ENCODE results near the gene RHEB.

The RHEB gene

GRCh38 chr7:151505836-151506468, 13.7 kb downstream of the RHEB start:
- TF ChIP-seq CTCF (IDR thresholded peaks at IDR 0.05; ENCODE audit: low read depth, low read length) = no peak
- TF ChIP-seq EZH2phosphoT487 (IDR thresholded peaks at IDR 0.05; ENCODE audit: low read depth) = no peak
- H3K79me2 ChIP-seq (ENCODE audit: low read length) = peaks cover 99% of the 10 kb centered on the region
- no peak overlapping the region for H3K4me3 ChIP-seq (ENCODE audit: low read length)
- H3K9ac ChIP-seq (ENCODE audit: low read length) = no peak overlapping the region
- no peaks in the 10 kb centered on the region for H3K27me3 ChIP-seq (ENCODE audit: low read depth, low read length)
- H3K4me1 ChIP-seq (ENCODE audit: low read length) = no peaks in the 10 kb centered on the region
- no peak overlapping the region for H3K27ac ChIP-seq (ENCODE audit: low read length)
- H4K20me1 ChIP-seq (ENCODE audit: insufficient read depth, low read length) = peaks cover 96% of the 10 kb centered on the region
- no peaks in the 10 kb centered on the region for H3K9me3 ChIP-seq (ENCODE audit: insufficient read depth, low read length)
- H3K36me3 ChIP-seq (replicated peaks; ENCODE audit: low read depth, low read length) = peaks cover 3% of the 10 kb centered on the region
- H3K4me2 ChIP-seq (ENCODE audit: low read length) = no peak overlapping the region
- H2AFZ ChIP-seq (ENCODE audit: low read depth, low read length) = no peak overlapping the region

- Histone ChIP-seq H4K20me1 (ENCODE audit: insufficient read depth, low read length) (peaks cover 96% of the 10 kb centered on the region), H3K79me2 (ENCODE audit: low read length) (peaks cover 99% of the 10 kb centered on the region), H3K4me3 (ENCODE audit: low read length) (no peak overlapping the region), H2AFZ (ENCODE audit: low read depth, low read length) (no peak overlapping the region), H3K4me1 (ENCODE audit: low read length) (no peaks in the 10 kb centered on the region), H3K27me3 (ENCODE audit: low read depth, low read length) (no peaks in the 10 kb centered on the region), H3K36me3 (replicated peaks; ENCODE audit: low read depth, low read length) (peaks cover 3% of the 10 kb centered on the region), H3K9ac (ENCODE audit: low read length) (no peak overlapping the region), H3K4me2 (ENCODE audit: low read length) (no peak overlapping the region), H3K9me3 (ENCODE audit: insufficient read depth, low read length) (no peaks in the 10 kb centered on the region), H3K27ac (ENCODE audit: low read length) (no peak overlapping the region)
- TF ChIP-seq EZH2phosphoT487 (IDR thresholded peaks at IDR 0.05; ENCODE audit: low read depth) (no peak), CTCF (IDR thresholded peaks at IDR 0.05; ENCODE audit: low read depth, low read length) (no peak)
Measured at GRCh38 chr7:151505433-151505832, 14.3 kb downstream of the RHEB start.

- TF ChIP-seq CTCF (IDR thresholded peaks at IDR 0.05; ENCODE audit: low read depth, low read length) (no peak), EZH2phosphoT487 (IDR thresholded peaks at IDR 0.05; ENCODE audit: low read depth) (no peak)
- peaks cover 96% of the 10 kb centered on the region for H4K20me1 ChIP-seq (ENCODE audit: insufficient read depth, low read length)
- no peak overlapping the region for H3K27ac ChIP-seq (ENCODE audit: low read length)
- no peaks in the 10 kb centered on the region for H3K9me3 ChIP-seq (ENCODE audit: insufficient read depth, low read length)
- no peak overlapping the region for H3K9ac ChIP-seq (ENCODE audit: low read length)
- H3K4me3 ChIP-seq (ENCODE audit: low read length) = no peak overlapping the region
- peaks cover 99% of the 10 kb centered on the region for H3K79me2 ChIP-seq (ENCODE audit: low read length)
- no peak overlapping the region for H2AFZ ChIP-seq (ENCODE audit: low read depth, low read length)
- no peaks in the 10 kb centered on the region for H3K27me3 ChIP-seq (ENCODE audit: low read depth, low read length)
- no peak overlapping the region for H3K4me2 ChIP-seq (ENCODE audit: low read length)
- H3K36me3 ChIP-seq (replicated peaks; ENCODE audit: low read depth, low read length) = peaks cover 3% of the 10 kb centered on the region
- no peaks in the 10 kb centered on the region for H3K4me1 ChIP-seq (ENCODE audit: low read length)
Measured at GRCh38 chr7:151504715-151505326, 14.9 kb downstream of the RHEB start.

- Histone ChIP-seq H3K36me3 (replicated peaks; ENCODE audit: low read depth, low read length) (peaks cover 3% of the 10 kb centered on the region), H2AFZ (ENCODE audit: low read depth, low read length) (no peak overlapping the region), H3K79me2 (ENCODE audit: low read length) (peaks cover 99% of the 10 kb centered on the region), H3K4me1 (ENCODE audit: low read length) (no peaks in the 10 kb centered on the region), H3K9me3 (ENCODE audit: insufficient read depth, low read length) (no peaks in the 10 kb centered on the region), H4K20me1 (ENCODE audit: insufficient read depth, low read length) (peaks cover 96% of the 10 kb centered on the region), H3K9ac (ENCODE audit: low read length) (no peak overlapping the region), H3K4me3 (ENCODE audit: low read length) (no peak overlapping the region), H3K27ac (ENCODE audit: low read length) (no peak overlapping the region), H3K27me3 (ENCODE audit: low read depth, low read length) (no peaks in the 10 kb centered on the region), H3K4me2 (ENCODE audit: low read length) (no peak overlapping the region)
- TF ChIP-seq EZH2phosphoT487 (IDR thresholded peaks at IDR 0.05; ENCODE audit: low read depth) (no peak), CTCF (IDR thresholded peaks at IDR 0.05; ENCODE audit: low read depth, low read length) (no peak)
Measured at GRCh38 chr7:151503902-151504714, 15.6 kb downstream of the RHEB start.
